ENCODE data around the gene CTAG1A.

DNA sequence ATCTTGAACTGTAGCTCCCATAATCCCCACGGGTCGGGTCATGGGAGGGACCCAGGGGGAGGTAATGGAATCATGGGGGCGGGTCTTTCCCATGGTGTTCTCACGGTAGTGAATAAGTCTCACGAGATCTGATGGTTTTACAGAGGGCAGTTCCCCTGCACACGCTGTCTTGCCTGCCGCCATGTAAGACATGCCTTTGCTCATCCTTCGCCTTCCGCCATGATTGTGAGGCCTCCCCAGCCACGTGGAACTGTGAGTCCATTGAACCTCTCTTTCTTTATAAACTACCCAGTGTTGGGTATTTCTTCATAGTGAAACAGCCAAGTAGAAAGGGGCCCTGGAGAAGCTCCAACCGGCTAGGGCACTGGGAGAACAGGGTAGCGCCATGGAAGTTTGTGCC lies 12.3 kb downstream of the CTAG1A start:
- TF ChIP-seq, protein P1, sequence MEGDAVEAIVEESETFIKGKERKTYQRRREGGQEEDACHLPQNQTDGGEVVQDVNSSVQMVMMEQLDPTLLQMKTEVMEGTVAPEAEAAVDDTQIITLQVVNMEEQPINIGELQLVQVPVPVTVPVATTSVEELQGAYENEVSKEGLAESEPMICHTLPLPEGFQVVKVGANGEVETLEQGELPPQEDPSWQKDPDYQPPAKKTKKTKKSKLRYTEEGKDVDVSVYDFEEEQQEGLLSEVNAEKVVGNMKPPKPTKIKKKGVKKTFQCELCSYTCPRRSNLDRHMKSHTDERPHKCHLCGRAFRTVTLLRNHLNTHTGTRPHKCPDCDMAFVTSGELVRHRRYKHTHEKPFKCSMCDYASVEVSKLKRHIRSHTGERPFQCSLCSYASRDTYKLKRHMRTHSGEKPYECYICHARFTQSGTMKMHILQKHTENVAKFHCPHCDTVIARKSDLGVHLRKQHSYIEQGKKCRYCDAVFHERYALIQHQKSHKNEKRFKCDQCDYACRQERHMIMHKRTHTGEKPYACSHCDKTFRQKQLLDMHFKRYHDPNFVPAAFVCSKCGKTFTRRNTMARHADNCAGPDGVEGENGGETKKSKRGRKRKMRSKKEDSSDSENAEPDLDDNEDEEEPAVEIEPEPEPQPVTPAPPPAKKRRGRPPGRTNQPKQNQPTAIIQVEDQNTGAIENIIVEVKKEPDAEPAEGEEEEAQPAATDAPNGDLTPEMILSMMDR (IDR thresholded peaks at IDR 0.05): no peak
- TF ChIP-seq EP300 (IDR thresholded peaks at IDR 0.05; ENCODE audit: low read depth): no peak

Data from transverse colon (tissue), 3 donors.